HepG2 (cell line): ENCODE results near the gene PTTG1. TPM values are rescaled to one million over a fixed set of nuclear protein-coding genes. Genes with fewer than 3 reads are reported as not detected.

Experiments used
- ATAC-seq: fragments of 200-7000 bp; cut with Tn5 transposase; 3 replicates; pipeline ENCODE4 v1.9.1; 2020; ENCODE audit warnings: mild to moderate bottlenecking, moderate library complexity
- BruUV-seq: library from RNA; stranded (reverse); fragments of 400-500 nt; replicated peaks from 2 replicates; lab custom pipeline; 2021; lab: Mats Ljungman, UMichigan
- CTCF ChIA-PET: fragments of 300-600 bp; formaldehyde crosslinking; extraction: SDS; loops from one replicate; lab custom pipeline; 2021; ENCODE audit warnings: low total read pairs, inconsistent platforms, low intra/inter-chr PET ratio; lab: Yijun Ruan, JAX
- POLR2A ChIA-PET: fragments of 350-600 bp; sonication (Branson Sonifier 250); formaldehyde crosslinking; loops from one replicate; lab custom pipeline; 2020; ENCODE audit warnings: antibody characterized with exemption, inconsistent platforms; lab: Yijun Ruan, JAX
- DNase-seq: peaks from one replicate; pipeline ENCODE4 v3.0.0-alpha.2; 2015; ENCODE audit warnings: low spot score
- FAIRE-seq: peaks from 3 replicates; lab custom pipeline; 2011; peaks lifted over from hg19 to GRCh38; lab: Jason Lieb, UNC
- H2AFZ ChIP-seq: one replicate; pipeline ENCODE4 v1.6.1; 2011; ENCODE audit warnings: low read length, inconsistent platforms
- H3K27ac ChIP-seq: fragments of 300-600 bp; 3 replicates; pipeline ENCODE4 v1.8.0; 2011; ENCODE audit warnings: mixed run types, mild to moderate bottlenecking, mixed read lengths, low read length, inconsistent platforms; ENCODE audit not compliant: insufficient read depth; ENCODE audit errors: extremely low read length
- H3K27me3 ChIP-seq, 2 experiments: fragments of 200-600 bp in 1 of 2; 2 replicates in 1 of 2; 3 replicates in 1 of 2; pipeline versions ENCODE4 v1.6.0 to v1.8.0; 2011; ENCODE audit warnings: low read length in 2 of 2, mild to moderate bottlenecking in 2 of 2, moderate library complexity in 2 of 2, inconsistent platforms in 1 of 2; ENCODE audit not compliant: insufficient read depth in 2 of 2, control insufficient read depth in 1 of 2
- H3K36me3 ChIP-seq, 2 experiments: fragments of 200-600 bp in 1 of 2; replicated peaks in 1 of 2; 2 replicates in 1 of 2; 3 replicates in 1 of 2; pipeline versions ENCODE4 v1.5.1 to v1.8.0; 2011; ENCODE audit warnings: low read length in 2 of 2, inconsistent platforms in 1 of 2; ENCODE audit not compliant: insufficient read depth in 2 of 2, control insufficient read depth in 1 of 2
- H3K4me1 ChIP-seq: 2 replicates; pipeline ENCODE4 v1.5.1; 2012; ENCODE audit warnings: low read length, inconsistent platforms; ENCODE audit not compliant: insufficient read depth
- H3K4me2 ChIP-seq: 2 replicates; pipeline ENCODE4 v1.6.0; 2011; ENCODE audit warnings: low read depth, low read length, inconsistent platforms
- H3K4me3 ChIP-seq, 3 experiments: fragments of 200-600 bp in 1 of 3; sonication (generic), shearing (Covaris generic) in 1 of 3; replicated peaks in 1 of 3; 2 replicates each; pipeline ENCODE4 v1.5.1; 2011 to 2016; ENCODE audit warnings: low read length in 3 of 3, inconsistent platforms in 2 of 3, low read depth in 2 of 3, mild to moderate bottlenecking in 2 of 3, control low read depth in 1 of 3, mixed read lengths in 1 of 3; ENCODE audit not compliant: insufficient read depth in 1 of 3
- H3K79me2 ChIP-seq: one replicate; pipeline ENCODE4 v1.6.1; 2011; ENCODE audit warnings: low read length, inconsistent platforms; ENCODE audit not compliant: insufficient read depth
- H3K9ac ChIP-seq: 2 replicates; pipeline ENCODE4 v1.6.0; 2011; ENCODE audit warnings: mild to moderate bottlenecking, low read depth, low read length, inconsistent platforms; ENCODE audit not compliant: insufficient read depth
- H3K9me3 ChIP-seq: 2 replicates; pipeline ENCODE4 v1.5.1; 2012; ENCODE audit warnings: mild to moderate bottlenecking, low read length
- H4K20me1 ChIP-seq: 2 replicates; pipeline ENCODE4 v1.6.0; 2011; ENCODE audit warnings: inconsistent platforms, mild to moderate bottlenecking, low read length, moderate library complexity; ENCODE audit not compliant: insufficient read depth
- ARNTL ChIP-seq: sonication (generic); formaldehyde crosslinking; IDR thresholded peaks from 2 replicates; pipeline ENCODE4 v1.4.0; 2020; ENCODE audit warnings: mild to moderate bottlenecking, missing genetic modification reagents
- CAMTA2 ChIP-seq: sonication (generic); formaldehyde crosslinking; IDR thresholded peaks from 2 replicates; pipeline ENCODE4 v1.4.0; 2020; ENCODE audit warnings: mild to moderate bottlenecking, missing genetic modification reagents, borderline replicate concordance
- DMAP1 ChIP-seq: IDR thresholded peaks from 2 replicates; pipeline ENCODE4 v1.6.1; 2016
- GLI4 ChIP-seq: sonication (generic); formaldehyde crosslinking; IDR thresholded peaks from 2 replicates; pipeline ENCODE4 v1.5.1; 2020; ENCODE audit warnings: missing genetic modification reagents, mild to moderate bottlenecking, moderate library complexity, borderline replicate concordance
- HNF4G ChIP-seq, 2 experiments: sonication (generic) in 1 of 2; formaldehyde crosslinking in 1 of 2; IDR thresholded peaks; 2 replicates each; pipeline versions ENCODE4 v1.4.0 to v1.6.1; 2011 to 2020; ENCODE audit warnings: borderline replicate concordance in 2 of 2, low read depth in 2 of 2, mild to moderate bottlenecking in 2 of 2, low read length in 1 of 2, missing genetic modification reagents in 1 of 2, moderate library complexity in 1 of 2
- IKZF1 ChIP-seq: fragments of 450-650 bp; IDR thresholded peaks from 2 replicates; pipeline ENCODE4 v1.7.1; 2016
- MLLT10 ChIP-seq: sonication (generic); formaldehyde crosslinking; IDR thresholded peaks from 2 replicates; pipeline ENCODE4 v1.4.0; 2020; ENCODE audit warnings: missing genetic modification reagents
- MXD4 ChIP-seq: IDR thresholded peaks from 2 replicates; pipeline ENCODE4 v1.6.1; 2016; ENCODE audit warnings: mild to moderate bottlenecking, missing biosample characterization, missing genetic modification reagents
- PREB ChIP-seq: sonication (generic); formaldehyde crosslinking; IDR thresholded peaks from 2 replicates; pipeline ENCODE4 v1.4.0; 2020; ENCODE audit warnings: missing genetic modification reagents
- TP53 ChIP-seq: sonication (generic); formaldehyde crosslinking; conservative IDR thresholded peaks from 2 replicates; pipeline ENCODE4 v1.4.0; 2020; ENCODE audit warnings: missing genetic modification reagents
- TSC22D2 ChIP-seq: sonication (generic); formaldehyde crosslinking; IDR thresholded peaks from 2 replicates; pipeline ENCODE4 v1.5.1; 2020; ENCODE audit warnings: missing genetic modification reagents, mild to moderate bottlenecking, borderline replicate concordance
- ZNF10 ChIP-seq: sonication (generic); formaldehyde crosslinking; IDR thresholded peaks from 2 replicates; pipeline ENCODE4 v1.4.0; 2020; ENCODE audit warnings: mild to moderate bottlenecking, low read depth, missing genetic modification reagents, borderline replicate concordance
- ZNF101 ChIP-seq: sonication (generic); formaldehyde crosslinking; IDR thresholded peaks from 2 replicates; pipeline ENCODE4 v1.4.0; 2020; ENCODE audit warnings: mild to moderate bottlenecking, low read depth, missing genetic modification reagents, borderline replicate concordance
- ZNF367 ChIP-seq: sonication (generic); formaldehyde crosslinking; IDR thresholded peaks from 2 replicates; pipeline ENCODE4 v1.4.0; 2020; ENCODE audit warnings: missing genetic modification reagents, borderline replicate concordance
- ZNF605 ChIP-seq: sonication (generic); formaldehyde crosslinking; IDR thresholded peaks from 2 replicates; pipeline ENCODE4 v1.8.0; 2022; ENCODE audit warnings: mild to moderate bottlenecking, missing genetic modification reagents
- WGBS: methylation state at CpG from one replicate; pipeline ENCODE4 v1.1.6; 2017; ENCODE audit warnings: low lambda C conversion rate; 5-methylcytosine and 5-hydroxymethylcytosine counted together
- in situ Hi-C: cut with HindIII; loops from 2 replicates; pipeline ENCODE4 v1.10.0; 2017; ENCODE audit warnings: low pct_unique_long_range_greater_than_20kb; ENCODE audit not compliant: extremely low pct_ligation_motif_present
- intact Hi-C: fragments of 100-400 bp; cut with micrococcal nuclease; formaldehyde crosslinking; loops from one replicate; pipeline ENCODE4 v1.10.0; 2022; ENCODE audit not compliant: unreplicated experiment
- polyA plus RNA-seq, 8 experiments: library from polyadenylated mRNA; depleted of rRNA in 3 of 8; stranded (reverse) in 7 of 8; unstranded in 1 of 8; fragments of >200 nt; fragmentation: Illumina TruSeq in 4 of 8; extraction: Trizol in 4 of 8; gene quantifications; 2 replicates each; pipeline versions ENCODE4 v1.2.1 to v1.2.3, GENCODE V29; 2011 to 2016; ENCODE audit warnings: low read depth in 4 of 8, missing spikeins in 1 of 8, mixed read lengths in 1 of 8; ENCODE audit not compliant: insufficient read depth in 1 of 8
- total RNA-seq, 5 experiments: library from RNA; depleted of rRNA; stranded (reverse); fragments of >200 nt; fragmentation: Illumina TruSeq; extraction: Trizol; gene quantifications; 2 replicates each; pipeline ENCODE4 v1.2.3, GENCODE V29; 2016; ENCODE audit warnings: low read depth in 1 of 5
- TF ChIP-seq, protein P1 (sequence below): fragments of 450-650 bp; IDR thresholded peaks from 2 replicates; pipeline ENCODE4 v1.6.1; 2016

PTTG1 gene
- total and polyA plus RNA-seq, 2 of the 13 experiments (the other 11 are each of a cell fraction or from before 2014, with no cell fraction given) = 102 to 161 TPM

DNA sequence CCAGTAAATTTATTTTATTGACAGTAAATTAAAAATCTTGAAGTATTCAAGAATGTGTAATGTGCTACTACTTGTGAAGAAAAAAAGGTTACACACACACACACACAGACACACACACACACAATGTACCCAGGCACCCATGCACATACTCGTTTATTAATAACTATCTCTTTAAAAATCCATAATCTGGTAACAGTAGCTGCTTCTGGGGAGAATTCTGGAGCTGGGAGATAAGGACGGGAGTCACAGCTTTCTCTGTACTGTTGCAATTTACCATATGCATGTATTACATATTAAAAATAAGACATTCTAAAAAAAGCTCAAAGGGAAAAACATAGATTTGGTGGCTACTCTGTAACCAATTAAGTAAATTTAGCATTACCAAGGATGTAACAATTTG, 43.3 kb upstream of the PTTG1 start:
- Histone ChIP-seq H3K4me2 (no peak overlapping the region), H3K4me1 (no peaks in the 10 kb centered on the region), H4K20me1 (no peaks in the 10 kb centered on the region), H3K4me3 (no peak overlapping the region), H3K27ac (no peak overlapping the region), H3K79me2 (no peaks in the 10 kb centered on the region), H3K9ac (no peak overlapping the region), H2AFZ (no peak overlapping the region), H3K36me3 (no peaks in the 10 kb centered on the region), H3K9me3 (no peaks in the 10 kb centered on the region), H3K27me3 (peaks cover 0 to 4% of the 10 kb centered on the region in 2 experiments; a peak in 1 of 5 replicates)
- ATAC-seq = no peak
- TF ChIP-seq ZNF10 (CRISPR knock-in tag) (no peak), TP53 (CRISPR knock-in tag) (no peak)
- no TSS peak for BruUV-seq
- no peak for DNase-seq
- no peak for FAIRE-seq
- in situ Hi-C loops (no loop called here), intact Hi-C loops (no loop called here)
- ChIA-PET POLR2A (no interaction called here), CTCF (no interaction called here)
- 0% methylated on average over 2 of the region's 2 CpGs for WGBS

DNA sequence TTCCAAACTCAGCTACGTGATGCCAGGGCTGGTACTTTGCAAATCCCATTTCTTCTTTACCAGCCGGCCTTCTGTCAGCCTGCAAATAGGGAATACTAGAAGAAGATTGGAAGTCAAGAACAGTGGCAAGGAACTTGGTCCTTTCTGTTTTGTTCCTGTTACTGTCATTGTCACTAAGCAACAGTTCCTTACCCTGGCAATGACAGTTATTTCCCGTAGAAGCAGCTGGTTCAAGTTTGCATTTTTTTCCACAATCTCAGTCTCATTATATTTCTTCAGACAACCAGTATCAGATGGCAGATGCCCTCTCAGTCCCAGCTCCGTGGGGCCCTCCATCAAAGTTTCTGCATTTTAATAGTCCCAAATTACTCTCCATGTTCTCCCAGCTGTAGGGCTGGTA, 42.1 kb upstream of the PTTG1 start:
- DNase-seq (no peak), FAIRE-seq (no peak), ATAC-seq (no peak)
- H2AFZ ChIP-seq = no peak overlapping the region
- H4K20me1 ChIP-seq = no peaks in the 10 kb centered on the region
- no TSS peak for BruUV-seq
- H3K9ac ChIP-seq = no peak overlapping the region
- H3K4me2 ChIP-seq = no peak overlapping the region
- WGBS = 1% methylated on average over 4 of the region's 4 CpGs
- peaks cover 0 to 4% of the 10 kb centered on the region in 2 experiments; a peak in 1 of 5 replicates for H3K27me3 ChIP-seq
- no peak overlapping the region for H3K4me3 ChIP-seq
- H3K79me2 ChIP-seq = no peaks in the 10 kb centered on the region
- POLR2A ChIA-PET = no interaction called here
- in situ Hi-C loops (no loop called here), intact Hi-C loops (no loop called here)
- no peaks in the 10 kb centered on the region for H3K4me1 ChIP-seq
- no peaks in the 10 kb centered on the region for H3K36me3 ChIP-seq
- H3K27ac ChIP-seq = no peak overlapping the region
- CTCF ChIA-PET = no interaction called here
- H3K9me3 ChIP-seq = no peaks in the 10 kb centered on the region
- no peak for TF ChIP-seq CAMTA2 (CRISPR knock-in tag)
- no peak for TF ChIP-seq GLI4 (CRISPR knock-in tag)
- no peak for TF ChIP-seq TSC22D2 (CRISPR knock-in tag)
- no peak for TF ChIP-seq MLLT10 (CRISPR knock-in tag)
- TF ChIP-seq IKZF1 = no peak
- TF ChIP-seq ZNF605 (CRISPR knock-in tag) = no peak
- TF ChIP-seq DMAP1 (CRISPR knock-in tag) = no peak
- TF ChIP-seq MXD4 (CRISPR knock-in tag) = no peak
- TF ChIP-seq PREB (CRISPR knock-in tag) = no peak
- TF ChIP-seq ZNF101 = no peak
- no peak for TF ChIP-seq HNF4G (IDR thresholded peaks at IDR 0.05; ENCODE audit: borderline replicate concordance, low read depth, low read length)
- TF ChIP-seq HNF4G (CRISPR knock-in tag; IDR thresholded peaks at IDR 0.05; ENCODE audit: borderline replicate concordance, low read depth) = no peak
- TF ChIP-seq, protein P1, sequence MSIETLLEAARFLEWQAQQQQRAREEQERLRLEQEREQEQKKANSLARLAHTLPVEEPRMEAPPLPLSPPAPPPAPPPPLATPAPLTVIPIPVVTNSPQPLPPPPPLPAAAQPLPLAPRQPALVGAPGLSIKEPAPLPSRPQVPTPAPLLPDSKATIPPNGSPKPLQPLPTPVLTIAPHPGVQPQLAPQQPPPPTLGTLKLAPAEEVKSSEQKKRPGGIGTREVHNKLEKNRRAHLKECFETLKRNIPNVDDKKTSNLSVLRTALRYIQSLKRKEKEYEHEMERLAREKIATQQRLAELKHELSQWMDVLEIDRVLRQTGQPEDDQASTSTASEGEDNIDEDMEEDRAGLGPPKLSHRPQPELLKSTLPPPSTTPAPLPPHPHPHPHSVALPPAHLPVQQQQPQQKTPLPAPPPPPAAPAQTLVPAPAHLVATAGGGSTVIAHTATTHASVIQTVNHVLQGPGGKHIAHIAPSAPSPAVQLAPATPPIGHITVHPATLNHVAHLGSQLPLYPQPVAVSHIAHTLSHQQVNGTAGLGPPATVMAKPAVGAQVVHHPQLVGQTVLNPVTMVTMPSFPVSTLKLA = no peak
- no peak for TF ChIP-seq ARNTL (CRISPR knock-in tag)
- no peak for TF ChIP-seq ZNF367 (CRISPR knock-in tag)
